ENCODE data around the gene SLC23A2. TPM values are rescaled to one million over a fixed set of nuclear protein-coding genes. Genes with fewer than 3 reads are reported as not detected.

The SLC23A2 gene
- total RNA-seq, 1 donor from 2014 or later = 19.2 TPM

- H3K4me1 ChIP-seq = peaks cover 17% of the 10 kb centered on the region
- H3K27me3 ChIP-seq (ENCODE audit: low read depth) = no peaks in the 10 kb centered on the region
- TF ChIP-seq CTCF (IDR thresholded peaks at IDR 0.05) = no peak
- no peak overlapping the region for H3K27ac ChIP-seq
- ATAC-seq (no peak), DNase-seq (no peak)
- H3K36me3 ChIP-seq = no peaks in the 10 kb centered on the region
- no peaks in the 10 kb centered on the region for H3K9me3 ChIP-seq
- intact Hi-C loops (cut with DNase I) = no loop called here
- H3K4me3 ChIP-seq = no peak overlapping the region
These were observed 168.8 kb downstream of the SLC23A2 start for GRCh38 chr20:4832469-4832868.

- no peaks in the 10 kb centered on the region for H3K27me3 ChIP-seq (ENCODE audit: low read depth)
- H3K9me3 ChIP-seq = no peaks in the 10 kb centered on the region
- no peak overlapping the region for H3K27ac ChIP-seq
- intact Hi-C loops (cut with DNase I) = no loop called here
- DNase-seq (no peak), ATAC-seq (no peak)
- peaks cover 17% of the 10 kb centered on the region for H3K4me1 ChIP-seq
- no peak overlapping the region for H3K4me3 ChIP-seq
- H3K36me3 ChIP-seq = no peaks in the 10 kb centered on the region
- no peak for TF ChIP-seq CTCF (IDR thresholded peaks at IDR 0.05)
These were observed 170.6 kb downstream of the SLC23A2 start for GRCh38 chr20:4830696-4831095.

- Histone ChIP-seq H3K27ac (no peak overlapping the region), H3K9me3 (no peaks in the 10 kb centered on the region), H3K27me3 (ENCODE audit: low read depth) (no peaks in the 10 kb centered on the region), H3K4me1 (peaks cover 17% of the 10 kb centered on the region), H3K36me3 (no peaks in the 10 kb centered on the region), H3K4me3 (no peak overlapping the region)
- ATAC-seq (no peak), DNase-seq (no peak)
- intact Hi-C loops (cut with DNase I) = no loop called here
- TF ChIP-seq CTCF (IDR thresholded peaks at IDR 0.05) = no peak
These were observed 171.1 kb downstream of the SLC23A2 start for GRCh38 chr20:4830259-4830658.

- H3K9me3 ChIP-seq = no peaks in the 10 kb centered on the region
- DNase-seq (no peak), ATAC-seq (peak; percentile 56 to 82)
- H3K36me3 ChIP-seq = no peaks in the 10 kb centered on the region
- intact Hi-C loops (cut with DNase I) = no loop called here
- H3K27me3 ChIP-seq (ENCODE audit: low read depth) = no peaks in the 10 kb centered on the region
- peak overlapping the region; percentile 77 for H3K27ac ChIP-seq
- TF ChIP-seq CTCF (IDR thresholded peaks at IDR 0.05) = no peak
- H3K4me3 ChIP-seq = no peak overlapping the region
- H3K4me1 ChIP-seq = peaks cover 17% of the 10 kb centered on the region
These were observed 171.6 kb downstream of the SLC23A2 start for GRCh38 chr20:4829514-4830215.

- H3K27ac ChIP-seq = peak overlapping the region; percentile 77
- intact Hi-C loops (cut with DNase I) = no loop called here
- DNase-seq (no peak), ATAC-seq (peak; percentile 35 to 44)
- no peak overlapping the region for H3K4me3 ChIP-seq
- peaks cover 21% of the 10 kb centered on the region for H3K4me1 ChIP-seq
- no peaks in the 10 kb centered on the region for H3K27me3 ChIP-seq (ENCODE audit: low read depth)
- no peaks in the 10 kb centered on the region for H3K36me3 ChIP-seq
- TF ChIP-seq CTCF (IDR thresholded peaks at IDR 0.05) = no peak
- H3K9me3 ChIP-seq = no peaks in the 10 kb centered on the region
These were observed 172.3 kb downstream of the SLC23A2 start for GRCh38 chr20:4828830-4829513.

All from lower lobe of right lung (tissue), 2 donors.